Mucosa of descending colon (tissue), 3 donors: ENCODE results near the gene SH2D3C. TPM values are rescaled to one million over a fixed set of nuclear protein-coding genes. Genes with fewer than 3 reads are reported as not detected.

ENCODE experiments used
- ATAC-seq: fragments of 200-7000 bp; cut with Tn5 transposase; one replicate; pipeline ENCODE4 v1.9.1; 2020; ENCODE audit warnings: mild to moderate bottlenecking, moderate library complexity
- DNase-seq, 3 donors: peaks; one replicate each; pipeline ENCODE4 v3.0.0-alpha.2; 2020
- H3K36me3 ChIP-seq: fragments of 200-600 bp; one replicate; pipeline ENCODE4 v1.8.0; 2021; ENCODE audit warnings: low read depth, mild to moderate bottlenecking
- H3K4me1 ChIP-seq: fragments of 200-600 bp; one replicate; pipeline ENCODE4 v1.8.0; 2021; ENCODE audit warnings: low read depth, mild to moderate bottlenecking
- H3K4me3 ChIP-seq: fragments of 200-600 bp; one replicate; pipeline ENCODE4 v1.8.0; 2021; ENCODE audit warnings: mild to moderate bottlenecking
- H3K9me3 ChIP-seq: fragments of 200-600 bp; one replicate; pipeline ENCODE4 v1.8.0; 2021; ENCODE audit warnings: mild to moderate bottlenecking
- intact Hi-C, 2 donors: fragments of 100-400 bp; cut with DNase I in 1 of 2; cut with micrococcal nuclease in 1 of 2; formaldehyde crosslinking; loops; one replicate each; pipeline versions ENCODE4 v1.11.0 to v1.11.1; 2022; cut with DNase I, micrococcal nuclease
- microRNA-seq: library from miRNA; unstranded; fragments of <30 nt; microRNA quantifications from one replicate; pipeline ENCODE4, GENCODE V29; 2019
- total RNA-seq, 3 donors: library from RNA; stranded (reverse); fragmentation: NEBNext Ultra II Directional in 2 of 3; extraction: Animal tissue kit (Norgen Biotek cat#: 25700) in 2 of 3; gene quantifications; one replicate each; pipeline versions ENCODE4 v1.2.1 to v1.2.4, GENCODE V29; 2021 to 2023
- TF ChIP-seq, protein P1 (sequence below): fragments of 200-600 bp; IDR thresholded peaks from one replicate; pipeline ENCODE4 v1.8.0; 2022; ENCODE audit warnings: antibody characterized with exemption, mild to moderate bottlenecking
- donor health status: DM: no; HTN: no; CAD: no; lungs with moderate emphysema.
- donor health status: DM: no; HTN: no; CAD: no.
- donor health status: DM: no; HTN: yes; CAD: no.

SH2D3C gene
- total RNA-seq, 3 donors from 2014 or later: 3.2 to 7.4 (median 4.7) TPM

DNA sequence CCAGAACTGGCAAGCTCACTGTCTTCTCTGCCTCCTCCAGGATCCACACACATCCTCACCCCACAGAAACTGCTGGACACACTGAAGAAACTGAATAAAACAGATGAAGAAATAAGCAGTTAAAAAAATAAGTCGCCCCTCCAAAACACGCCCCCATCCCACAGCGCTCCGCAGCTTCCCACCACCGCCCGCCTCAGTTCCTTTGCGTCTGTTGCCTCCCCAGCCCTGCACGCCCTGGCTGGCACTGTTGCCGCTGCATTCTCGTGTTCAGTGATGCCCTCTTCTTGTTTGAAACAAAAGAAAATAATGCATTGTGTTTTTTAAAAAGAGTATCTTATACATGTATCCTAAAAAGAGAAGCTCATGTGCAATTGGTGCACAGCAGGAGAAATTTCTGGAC, 87.7 kb downstream of the SH2D3C start:
- H3K36me3 ChIP-seq: no peaks in the 10 kb centered on the region
- DNase-seq (no peak), ATAC-seq (no peak)
- H3K4me3 ChIP-seq: no peak overlapping the region
- no peaks in the 10 kb centered on the region for H3K9me3 ChIP-seq
- intact Hi-C loops: no loop called here
- TF ChIP-seq, protein P1, sequence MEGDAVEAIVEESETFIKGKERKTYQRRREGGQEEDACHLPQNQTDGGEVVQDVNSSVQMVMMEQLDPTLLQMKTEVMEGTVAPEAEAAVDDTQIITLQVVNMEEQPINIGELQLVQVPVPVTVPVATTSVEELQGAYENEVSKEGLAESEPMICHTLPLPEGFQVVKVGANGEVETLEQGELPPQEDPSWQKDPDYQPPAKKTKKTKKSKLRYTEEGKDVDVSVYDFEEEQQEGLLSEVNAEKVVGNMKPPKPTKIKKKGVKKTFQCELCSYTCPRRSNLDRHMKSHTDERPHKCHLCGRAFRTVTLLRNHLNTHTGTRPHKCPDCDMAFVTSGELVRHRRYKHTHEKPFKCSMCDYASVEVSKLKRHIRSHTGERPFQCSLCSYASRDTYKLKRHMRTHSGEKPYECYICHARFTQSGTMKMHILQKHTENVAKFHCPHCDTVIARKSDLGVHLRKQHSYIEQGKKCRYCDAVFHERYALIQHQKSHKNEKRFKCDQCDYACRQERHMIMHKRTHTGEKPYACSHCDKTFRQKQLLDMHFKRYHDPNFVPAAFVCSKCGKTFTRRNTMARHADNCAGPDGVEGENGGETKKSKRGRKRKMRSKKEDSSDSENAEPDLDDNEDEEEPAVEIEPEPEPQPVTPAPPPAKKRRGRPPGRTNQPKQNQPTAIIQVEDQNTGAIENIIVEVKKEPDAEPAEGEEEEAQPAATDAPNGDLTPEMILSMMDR: no peak
- H3K4me1 ChIP-seq: no peaks in the 10 kb centered on the region

DNA sequence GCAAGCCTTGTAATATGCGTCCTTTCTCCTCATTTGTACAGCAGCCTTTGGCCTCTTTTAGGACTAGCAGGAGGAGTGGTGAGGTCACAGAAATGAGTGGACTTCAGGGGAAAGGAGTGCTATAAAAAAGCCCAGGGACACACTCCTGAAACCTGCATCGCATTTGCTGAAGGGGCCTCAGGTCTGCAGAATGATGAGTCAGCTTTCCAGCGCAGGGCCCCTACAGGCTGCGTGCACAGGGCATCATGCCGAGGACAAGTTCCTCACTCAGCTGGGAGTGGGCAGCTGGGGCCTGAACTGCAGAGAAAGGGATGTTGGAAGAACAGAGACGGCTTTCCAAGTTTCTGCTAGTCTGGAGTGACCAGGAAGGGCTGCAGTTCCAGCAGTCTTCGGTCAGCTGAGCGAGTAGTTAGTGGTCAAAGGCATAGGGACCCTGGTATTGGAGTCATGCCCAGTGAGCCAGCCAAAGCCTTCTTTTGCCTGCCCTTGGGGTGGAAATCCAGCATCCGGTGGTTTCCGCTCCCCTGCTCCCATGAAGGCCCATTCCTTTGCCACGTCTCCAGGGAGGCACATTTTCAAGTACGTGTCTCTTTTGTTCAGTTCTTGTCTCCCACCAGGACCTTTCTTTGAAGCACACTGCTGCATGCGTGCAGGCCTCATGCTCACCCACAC, 89.0 kb downstream of the SH2D3C start:
- no peaks in the 10 kb centered on the region for H3K36me3 ChIP-seq
- intact Hi-C loops: no loop called here

More for the DNA sequence above, 89.0 kb downstream of the SH2D3C start:
- Histone ChIP-seq H3K9me3 (no peaks in the 10 kb centered on the region), H3K4me3 (no peak overlapping the region), H3K4me1 (no peaks in the 10 kb centered on the region)
- TF ChIP-seq, protein P1: no peak
- DNase-seq: no peak
- no peak for ATAC-seq

Small RNAs within 50 kb of the gene (microRNA-seq; reads per million reads assigned to microRNA genes)
- gene MIR2861: not detected
- gene MIR3960: not detected

Other genes with a start within 250 kb of the SH2D3C start
- gene STXBP1, start 166.4 kb downstream of the SH2D3C start, total RNA-seq: 10 to 100 TPM; 11.8 to 37.1 (median 17.1) TPM
- gene CFAP157, start 71.7 kb downstream of the SH2D3C start, total RNA-seq: under 1 TPM in 2 of 3 donors, not detected in 1; 0.12 to 0.28 TPM
- 10 to 100 TPM in 2 of 3 donors, 1 to 10 TPM in 1; 5.1 to 10.5 (median 10.3) TPM for gene PTRH1, start 63.0 kb downstream of the SH2D3C start, total RNA-seq
- gene TTC16, start 62.6 kb downstream of the SH2D3C start, total RNA-seq: under 1 TPM in 1 of 3 donors, not detected in 2; 0.31 TPM
- gene TOR2A, start 43.4 kb downstream of the SH2D3C start, total RNA-seq: 10 to 100 TPM; 19.7 to 30.2 (median 28.2) TPM
- 100 to 1,000 TPM in 1 of 3 donors, 10 to 100 TPM in 2; 67.8 to 111 (median 75.9) TPM for gene CDK9, start 7.4 kb upstream of the SH2D3C start, total RNA-seq
- gene FPGS, start 24.2 kb upstream of the SH2D3C start, total RNA-seq: 10 to 100 TPM; 41.0 to 46.5 (median 41.3) TPM
- gene ENG, start 76.0 kb upstream of the SH2D3C start, total RNA-seq: 10 to 100 TPM; 18.3 to 35.5 (median 34.8) TPM
- gene AK1, start 99.0 kb upstream of the SH2D3C start, total RNA-seq: 100 to 1,000 TPM in 2 of 3 donors, 10 to 100 TPM in 1; 66.7 to 157 (median 106) TPM
- 100 to 1,000 TPM; 121 to 266 (median 175) TPM for gene ST6GALNAC6, start 120.9 kb upstream of the SH2D3C start, total RNA-seq
- gene ST6GALNAC4, start 138.4 kb upstream of the SH2D3C start, total RNA-seq: 10 to 100 TPM; 31.0 to 39.2 (median 37.2) TPM
- 1 to 10 TPM in 2 of 3 donors, under 1 TPM in 1; 0.58 to 1.9 (median 1.1) TPM for gene PIP5KL1, start 152.1 kb upstream of the SH2D3C start, total RNA-seq
- 10 to 100 TPM; 23.0 to 30.4 (median 29.4) TPM for gene DPM2, start 159.2 kb upstream of the SH2D3C start, total RNA-seq
- gene EEIG1, start 202.3 kb upstream of the SH2D3C start, total RNA-seq: 100 to 1,000 TPM; 127 to 168 (median 144) TPM